Keratinocyte (primary cell): Measurements from ENCODE around the gene MGAT3. TPM values are rescaled to one million over a fixed set of nuclear protein-coding genes. Genes with fewer than 3 reads are reported as not detected.

Experiments
- DNase-seq: peaks from one replicate; pipeline ENCODE4 v3.0.0-alpha.2; 2011; ENCODE audit warnings: low read depth, missing footprints, low spot score
- FAIRE-seq: peaks from 2 replicates; lab custom pipeline; 2011; peaks lifted over from hg19 to GRCh38; lab: Jason Lieb, UNC
- H2AFZ ChIP-seq: 2 replicates; pipeline ENCODE4 v1.6.0; 2012; ENCODE audit warnings: low read length, control low read depth, inconsistent platforms; ENCODE audit not compliant: control insufficient read depth
- H3K27ac ChIP-seq: 2 replicates; pipeline ENCODE4 v1.5.1; 2011; ENCODE audit warnings: low read length; ENCODE audit not compliant: control insufficient read depth, insufficient read depth
- H3K27me3 ChIP-seq: 3 replicates; pipeline ENCODE4 v1.6.0; 2011; ENCODE audit warnings: low read length; ENCODE audit not compliant: control insufficient read depth, insufficient read depth; ENCODE audit errors: extremely low read depth
- H3K36me3 ChIP-seq, 2 experiments: 2 replicates in 1 of 2; 3 replicates in 1 of 2; pipeline ENCODE4 v1.5.1; 2011; ENCODE audit warnings: low read length in 2 of 2, mild to moderate bottlenecking in 1 of 2; ENCODE audit not compliant: control insufficient read depth in 2 of 2, insufficient read depth in 2 of 2; ENCODE audit errors: extremely low read depth in 1 of 2
- H3K4me1 ChIP-seq: 3 replicates; pipeline ENCODE4 v1.5.1; 2011; ENCODE audit warnings: low read length; ENCODE audit not compliant: control insufficient read depth, insufficient read depth; ENCODE audit errors: extremely low read depth
- H3K4me2 ChIP-seq: 3 replicates; pipeline ENCODE4 v1.6.0; 2011; ENCODE audit warnings: low read depth, low read length; ENCODE audit not compliant: control insufficient read depth, insufficient read depth; ENCODE audit errors: extremely low read depth
- H3K4me3 ChIP-seq, 3 experiments: fragments of 200-600 bp in 1 of 3; sonication (generic) in 1 of 3; 2 replicates in 2 of 3; 3 replicates in 1 of 3; pipeline ENCODE4 v1.5.1; 2011 to 2016; ENCODE audit warnings: low read length in 3 of 3, mild to moderate bottlenecking in 3 of 3, control low read depth in 2 of 3, inconsistent platforms in 1 of 3, low read depth in 1 of 3, mixed read lengths in 1 of 3, mixed run types in 1 of 3, moderate library complexity in 1 of 3; ENCODE audit not compliant: control insufficient read depth in 2 of 3, insufficient read depth in 2 of 3; ENCODE audit errors: extremely low read depth in 1 of 3
- H3K79me2 ChIP-seq: 2 replicates; pipeline ENCODE4 v1.6.0; 2012; ENCODE audit warnings: low read length; ENCODE audit not compliant: control insufficient read depth, insufficient read depth
- H3K9ac ChIP-seq: 3 replicates; pipeline ENCODE4 v1.6.0; 2011; ENCODE audit warnings: low read length; ENCODE audit not compliant: control insufficient read depth, insufficient read depth; ENCODE audit errors: extremely low read depth
- H3K9me1 ChIP-seq: 3 replicates; pipeline ENCODE4 v1.6.0; 2011; ENCODE audit warnings: low read length; ENCODE audit not compliant: control insufficient read depth, insufficient read depth; ENCODE audit errors: extremely low read depth
- H3K9me3 ChIP-seq: 2 replicates; pipeline ENCODE4 v1.5.1; 2012; ENCODE audit warnings: low read depth, low read length; ENCODE audit not compliant: control insufficient read depth
- H4K20me1 ChIP-seq: 3 replicates; pipeline ENCODE4 v1.6.0; 2011; ENCODE audit warnings: low read length; ENCODE audit not compliant: control insufficient read depth, insufficient read depth; ENCODE audit errors: extremely low read depth
- EZH2 ChIP-seq: IDR thresholded peaks from one replicate; pipeline ENCODE4 v1.6.1; 2012; ENCODE audit warnings: inconsistent platforms, mild to moderate bottlenecking, low read length, moderate library complexity
- dilution Hi-C: fragments of 300-500 bp; cut with MboI; formaldehyde crosslinking; loops from one replicate; pipeline ENCODE4 v1.7.0; 2020; ENCODE audit warnings: low sequenced_read_pairs; ENCODE audit not compliant: extremely low pct_ligation_motif_present
- polyA plus RNA-seq, 5 experiments: library from polyadenylated mRNA; depleted of rRNA in 3 of 5; stranded (reverse) in 3 of 5; stranded (forward) in 1 of 5; unstranded in 1 of 5; fragments of >200 nt; gene quantifications; 1 replicate in 1 of 5; 2 replicates in 3 of 5; 3 replicates in 1 of 5; pipeline versions ENCODE4 v1.2.1 to v1.2.3, GENCODE V29; 2011 to 2012; ENCODE audit warnings: missing spikeins in 2 of 5, low read depth in 1 of 5, low replicate concordance in 1 of 5
- TF ChIP-seq, protein P1 (sequence below), 3 experiments: IDR thresholded peaks in 1 of 3; conservative IDR thresholded peaks in 1 of 3; optimal IDR thresholded peaks in 1 of 3; 2 replicates in 2 of 3; 3 replicates in 1 of 3; pipeline versions ENCODE3 to v1.5.1; 2011; ENCODE audit warnings: low read length in 3 of 3, mild to moderate bottlenecking in 3 of 3, moderate library complexity in 2 of 3, control low read depth in 1 of 3, inconsistent platforms in 1 of 3; ENCODE audit not compliant: insufficient read depth in 2 of 3; ENCODE audit errors: extremely low read depth in 1 of 3

The MGAT3 gene
- polyA plus RNA-seq, 1 donor (not counting 4 experiments of a cell fraction or from before 2014, with no cell fraction given), result not detected

GRCh38 chr22:39512026-39512425, 55.2 kb downstream of the MGAT3 start:
- DNase-seq (no peak), FAIRE-seq (no peak)
- no peaks in the 10 kb centered on the region for H3K9me3 ChIP-seq
- H3K4me3 ChIP-seq, result no peak overlapping the region
- TF ChIP-seq, protein P1, sequence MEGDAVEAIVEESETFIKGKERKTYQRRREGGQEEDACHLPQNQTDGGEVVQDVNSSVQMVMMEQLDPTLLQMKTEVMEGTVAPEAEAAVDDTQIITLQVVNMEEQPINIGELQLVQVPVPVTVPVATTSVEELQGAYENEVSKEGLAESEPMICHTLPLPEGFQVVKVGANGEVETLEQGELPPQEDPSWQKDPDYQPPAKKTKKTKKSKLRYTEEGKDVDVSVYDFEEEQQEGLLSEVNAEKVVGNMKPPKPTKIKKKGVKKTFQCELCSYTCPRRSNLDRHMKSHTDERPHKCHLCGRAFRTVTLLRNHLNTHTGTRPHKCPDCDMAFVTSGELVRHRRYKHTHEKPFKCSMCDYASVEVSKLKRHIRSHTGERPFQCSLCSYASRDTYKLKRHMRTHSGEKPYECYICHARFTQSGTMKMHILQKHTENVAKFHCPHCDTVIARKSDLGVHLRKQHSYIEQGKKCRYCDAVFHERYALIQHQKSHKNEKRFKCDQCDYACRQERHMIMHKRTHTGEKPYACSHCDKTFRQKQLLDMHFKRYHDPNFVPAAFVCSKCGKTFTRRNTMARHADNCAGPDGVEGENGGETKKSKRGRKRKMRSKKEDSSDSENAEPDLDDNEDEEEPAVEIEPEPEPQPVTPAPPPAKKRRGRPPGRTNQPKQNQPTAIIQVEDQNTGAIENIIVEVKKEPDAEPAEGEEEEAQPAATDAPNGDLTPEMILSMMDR (optimal IDR thresholded peaks at IDR 0.05 in 1 of 3, IDR thresholded peaks at IDR 0.05 in 1 of 3, conservative IDR thresholded peaks at IDR 0.05 in 1 of 3; ENCODE audit: extremely low read depth in 1 of 3, insufficient read depth in 2 of 3, low read length in 3 of 3), result no peak
- TF ChIP-seq EZH2, result no peak
- H2AFZ ChIP-seq, result no peak overlapping the region
- H3K9ac ChIP-seq, result no peak overlapping the region
- H3K4me1 ChIP-seq, result no peaks in the 10 kb centered on the region
- H4K20me1 ChIP-seq, result peaks cover 6% of the 10 kb centered on the region
- H3K36me3 ChIP-seq, result peaks cover 36 to 47% of the 10 kb centered on the region in 2 experiments
- no peaks in the 10 kb centered on the region for H3K27me3 ChIP-seq
- dilution Hi-C loops, result no loop called here
- H3K4me2 ChIP-seq, result no peak overlapping the region
- no peaks in the 10 kb centered on the region for H3K9me1 ChIP-seq
- H3K27ac ChIP-seq, result no peak overlapping the region
- peaks cover 55% of the 10 kb centered on the region for H3K79me2 ChIP-seq

DNA sequence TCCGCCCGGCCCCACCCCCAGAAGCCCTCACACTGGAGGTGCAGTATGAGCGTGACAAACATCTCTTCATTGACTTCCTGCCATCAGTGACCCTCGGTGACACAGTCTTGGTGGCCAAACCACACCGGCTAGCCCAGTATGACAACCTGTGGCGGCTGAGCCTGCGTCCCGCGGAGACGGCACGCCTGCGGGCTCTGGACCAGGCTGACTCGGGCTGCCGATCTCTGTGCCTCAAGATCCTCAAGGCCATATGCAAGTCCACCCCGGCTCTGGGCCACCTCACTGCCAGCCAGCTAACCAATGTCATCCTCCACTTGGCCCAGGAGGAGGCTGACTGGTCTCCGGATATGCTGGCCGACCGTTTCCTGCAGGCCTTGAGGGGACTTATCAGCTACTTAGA, 57.0 kb downstream of the MGAT3 start:
- Histone ChIP-seq H4K20me1 (peaks cover 6% of the 10 kb centered on the region), H3K79me2 (peaks cover 42% of the 10 kb centered on the region)

More for the DNA sequence above, 57.0 kb downstream of the MGAT3 start:
- dilution Hi-C loops, result no loop called here
- H3K27me3 ChIP-seq, result no peaks in the 10 kb centered on the region
- FAIRE-seq, result no peak
- H3K9me3 ChIP-seq, result no peaks in the 10 kb centered on the region
- H3K9ac ChIP-seq, result no peak overlapping the region
- H3K4me2 ChIP-seq, result no peak overlapping the region
- no peak for DNase-seq
- H3K27ac ChIP-seq, result no peak overlapping the region
- no peak for TF ChIP-seq EZH2
- TF ChIP-seq, protein P1 (optimal IDR thresholded peaks at IDR 0.05 in 1 of 3, IDR thresholded peaks at IDR 0.05 in 1 of 3, conservative IDR thresholded peaks at IDR 0.05 in 1 of 3; ENCODE audit: extremely low read depth in 1 of 3, insufficient read depth in 2 of 3, low read length in 3 of 3), result no peak
- no peak overlapping the region for H3K4me3 ChIP-seq
- peaks cover 35 to 47% of the 10 kb centered on the region in 2 experiments for H3K36me3 ChIP-seq
- H3K4me1 ChIP-seq, result peaks cover 6% of the 10 kb centered on the region
- no peak overlapping the region for H2AFZ ChIP-seq
- H3K9me1 ChIP-seq, result no peaks in the 10 kb centered on the region
